Measurements from ENCODE around the gene TEF.

DNA sequence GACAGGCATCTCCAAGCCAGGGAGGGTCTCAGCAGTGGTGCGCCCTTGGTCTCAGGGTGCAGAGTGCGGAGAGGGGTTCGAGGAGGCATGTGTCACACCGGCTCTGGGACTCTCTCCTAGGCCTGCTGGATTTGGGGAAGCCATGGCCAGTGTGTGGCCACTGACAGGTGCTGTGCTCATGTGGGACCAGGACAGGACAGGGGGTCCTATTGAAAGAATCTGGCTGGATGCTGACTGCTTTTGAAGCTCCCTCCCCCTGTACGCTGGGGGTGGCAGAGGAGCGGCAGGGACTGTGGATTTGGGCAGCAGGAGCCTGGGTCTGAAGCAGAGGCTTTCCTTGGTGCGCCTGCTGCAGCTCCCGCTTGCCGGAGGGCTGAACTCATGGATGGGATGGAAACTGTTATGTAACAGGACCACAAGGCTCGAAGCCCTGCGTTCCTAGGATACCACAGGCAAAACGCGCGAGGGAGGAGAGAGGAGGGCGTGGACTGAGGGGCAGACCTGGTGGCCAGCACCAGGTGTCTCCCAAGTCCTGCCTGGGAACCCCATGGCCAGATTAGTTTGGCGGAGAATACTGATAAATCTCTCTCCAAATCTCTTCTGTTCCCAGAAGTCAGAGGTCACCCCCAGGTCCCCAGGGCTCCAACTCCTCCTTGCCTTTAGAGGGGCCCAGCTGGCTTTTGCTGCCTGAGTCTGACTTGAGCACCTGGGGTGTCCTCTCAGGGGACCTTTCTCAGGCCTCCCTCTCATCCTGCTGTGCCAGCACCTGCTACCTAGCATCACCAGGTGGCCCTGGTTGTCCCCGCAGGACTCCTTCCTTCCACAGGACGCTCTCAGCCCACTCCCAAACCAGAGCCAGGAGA, 13.8 kb upstream of the TEF start:
- TF ChIP-seq POLR2A (IDR thresholded peaks at IDR 0.05) (no peak), EP300 (IDR thresholded peaks at IDR 0.05) (no peak)
- TF ChIP-seq, protein P1, sequence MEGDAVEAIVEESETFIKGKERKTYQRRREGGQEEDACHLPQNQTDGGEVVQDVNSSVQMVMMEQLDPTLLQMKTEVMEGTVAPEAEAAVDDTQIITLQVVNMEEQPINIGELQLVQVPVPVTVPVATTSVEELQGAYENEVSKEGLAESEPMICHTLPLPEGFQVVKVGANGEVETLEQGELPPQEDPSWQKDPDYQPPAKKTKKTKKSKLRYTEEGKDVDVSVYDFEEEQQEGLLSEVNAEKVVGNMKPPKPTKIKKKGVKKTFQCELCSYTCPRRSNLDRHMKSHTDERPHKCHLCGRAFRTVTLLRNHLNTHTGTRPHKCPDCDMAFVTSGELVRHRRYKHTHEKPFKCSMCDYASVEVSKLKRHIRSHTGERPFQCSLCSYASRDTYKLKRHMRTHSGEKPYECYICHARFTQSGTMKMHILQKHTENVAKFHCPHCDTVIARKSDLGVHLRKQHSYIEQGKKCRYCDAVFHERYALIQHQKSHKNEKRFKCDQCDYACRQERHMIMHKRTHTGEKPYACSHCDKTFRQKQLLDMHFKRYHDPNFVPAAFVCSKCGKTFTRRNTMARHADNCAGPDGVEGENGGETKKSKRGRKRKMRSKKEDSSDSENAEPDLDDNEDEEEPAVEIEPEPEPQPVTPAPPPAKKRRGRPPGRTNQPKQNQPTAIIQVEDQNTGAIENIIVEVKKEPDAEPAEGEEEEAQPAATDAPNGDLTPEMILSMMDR (IDR thresholded peaks at IDR 0.05), result peak in 1 of 7 experiments; percentile 3
